Activated CD8-positive, alpha-beta memory T cell treated with anti-CD3 and anti-CD28 coated beads for 1 hour (primary cell): ENCODE data around the gene RNU1-2.
"Not testable (repeated sequence)": the region's sequence is repeated elsewhere in the genome, so short reads cannot be mapped to it uniquely, and the experiment has no call there.

Experiments
- DNase-seq, 2 donors: peaks; one replicate each; pipeline ENCODE4 v3.0.0-alpha.2; 2020; ENCODE audit warnings: low read depth in 1 of 2; ENCODE audit errors: extremely low read depth in 1 of 2

Gene RNU1-2

DNA sequence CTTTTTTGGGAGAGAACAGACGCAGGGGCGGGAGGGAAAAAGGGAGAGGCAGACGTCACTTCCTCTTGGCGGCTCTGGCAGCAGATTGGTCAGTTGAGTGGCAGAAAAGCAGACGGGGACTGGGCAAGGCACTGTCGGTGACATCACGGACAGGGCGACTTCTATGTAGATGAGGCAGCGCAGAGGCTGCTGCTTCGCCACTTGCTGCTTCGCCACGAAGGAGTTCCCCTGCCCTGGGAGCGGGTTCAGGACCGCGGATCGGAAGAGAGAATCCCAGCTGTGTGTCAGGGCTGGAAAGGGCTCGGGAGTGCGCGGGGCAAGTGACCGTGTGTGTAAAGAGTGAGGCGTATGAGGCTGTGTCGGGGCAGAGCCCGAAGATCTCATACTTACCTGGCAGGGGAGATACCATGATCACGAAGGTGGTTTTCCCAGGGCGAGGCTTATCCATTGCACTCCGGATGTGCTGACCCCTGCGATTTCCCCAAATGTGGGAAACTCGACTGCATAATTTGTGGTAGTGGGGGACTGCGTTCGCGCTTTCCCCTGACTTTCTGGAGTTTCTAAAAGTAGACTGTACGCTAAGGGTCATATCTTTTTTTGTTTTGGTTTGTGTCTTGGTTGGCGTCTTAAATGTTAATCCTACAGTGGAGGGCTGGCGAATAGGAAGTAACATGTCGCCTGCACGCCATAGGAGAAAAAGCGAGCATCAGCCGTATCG, at the start of gene RNU1-2:
Gene RNU1-2 (plus strand): TSS at position 383 of the 718 bp plus-strand sequence.
- peak; percentile 77 to 78 for DNase-seq

GRCh38 chr1:16856201-16856600, 39.6 kb upstream of the RNU1-2 start:
- not testable (repeated sequence) for DNase-seq

- DNase-seq = not testable (repeated sequence)
Measured at GRCh38 chr1:16859167-16860041, 36.4 kb upstream of the RNU1-2 start.

- DNase-seq = not testable (repeated sequence)
Measured at GRCh38 chr1:16860048-16860447, 35.7 kb upstream of the RNU1-2 start.

- not testable (repeated sequence) for DNase-seq
Measured at GRCh38 chr1:16861832-16862245, 33.9 kb upstream of the RNU1-2 start.

DNA sequence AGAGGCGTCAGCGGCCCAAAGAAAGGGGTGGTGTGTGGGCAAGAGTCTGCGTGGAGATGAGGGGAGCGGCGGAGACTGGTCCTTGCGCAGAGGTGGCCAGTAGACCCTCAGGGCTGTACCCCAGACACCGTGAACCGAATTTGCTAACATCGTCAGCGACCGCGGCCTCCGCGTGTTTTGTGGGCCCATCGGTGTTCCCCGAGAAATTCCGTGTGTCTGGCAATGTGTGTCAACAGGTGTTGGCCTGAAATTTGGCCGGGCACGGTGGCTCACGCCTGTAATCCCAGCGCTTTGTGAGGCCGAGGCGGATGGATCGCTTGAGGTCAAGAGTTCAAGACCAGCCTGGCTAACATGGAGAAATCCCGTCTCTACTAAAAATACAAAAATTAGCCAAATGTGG, 33.4 kb upstream of the RNU1-2 start:
- not testable (repeated sequence) for DNase-seq

- not testable (repeated sequence) for DNase-seq
Measured at GRCh38 chr1:16863024-16863423, 32.8 kb upstream of the RNU1-2 start.

DNA sequence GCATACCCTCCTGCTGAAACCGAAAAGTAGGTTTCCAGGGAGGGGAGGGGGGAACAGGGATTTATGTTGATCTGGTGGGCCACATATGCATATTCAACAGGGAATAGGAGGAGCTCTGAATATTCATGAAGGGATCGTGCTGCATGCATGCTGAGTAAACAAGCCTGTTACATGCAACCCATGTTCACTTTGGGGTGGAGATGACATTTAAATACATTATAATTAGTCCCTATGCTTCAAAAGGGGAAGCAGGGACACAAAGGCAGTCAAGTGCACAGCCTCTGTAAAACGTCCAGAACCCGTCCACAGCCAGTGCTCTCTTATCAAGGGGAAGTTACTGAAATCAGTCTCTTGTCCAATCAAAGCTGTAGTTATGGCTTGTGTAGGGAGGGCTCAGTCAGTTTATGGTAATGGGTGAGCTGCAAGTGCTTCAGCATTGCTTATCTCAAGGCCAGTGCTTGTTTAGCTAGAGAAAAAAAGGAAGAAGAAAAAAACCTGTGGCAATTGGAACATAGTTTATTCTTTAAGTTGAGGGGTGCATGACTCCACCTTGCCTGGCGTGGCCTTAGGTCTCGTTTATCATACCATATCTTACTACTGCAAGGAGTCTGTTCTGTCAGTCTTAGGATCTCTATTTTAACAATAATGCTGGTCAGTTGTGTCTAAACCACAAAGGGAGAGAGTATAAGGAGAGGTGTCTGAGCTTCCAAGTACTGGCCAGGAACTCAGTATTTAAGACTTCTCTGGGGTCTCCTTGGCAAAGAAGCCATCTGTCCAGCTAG, 28.7 kb upstream of the RNU1-2 start:
- not testable (repeated sequence) for DNase-seq

DNA sequence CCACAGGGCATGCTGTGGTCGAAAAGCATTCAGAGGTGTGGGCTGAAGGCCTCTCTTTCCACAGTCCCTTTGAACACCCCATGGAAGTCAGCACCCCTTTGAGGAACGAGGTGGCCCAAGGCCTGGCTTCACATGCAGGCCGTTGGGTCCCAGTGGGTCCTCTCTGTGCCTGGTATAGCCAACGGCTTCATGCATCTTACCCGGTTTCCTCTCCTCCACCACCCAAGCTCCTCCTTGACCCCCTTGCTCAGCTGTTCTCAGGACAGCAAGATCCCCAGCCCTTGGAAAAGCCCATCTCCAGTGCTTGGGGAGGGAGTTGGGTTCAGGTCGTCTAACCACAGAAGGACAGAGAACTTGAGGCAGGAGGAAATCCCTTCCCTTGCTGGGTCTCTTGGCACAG, 27.0 kb upstream of the RNU1-2 start:
- not testable (repeated sequence) for DNase-seq

GRCh38 chr1:16869996-16870395, 25.8 kb upstream of the RNU1-2 start:
- not testable (repeated sequence) for DNase-seq

- DNase-seq = not testable (repeated sequence)
Measured at GRCh38 chr1:16871171-16871570, 24.6 kb upstream of the RNU1-2 start.

DNA sequence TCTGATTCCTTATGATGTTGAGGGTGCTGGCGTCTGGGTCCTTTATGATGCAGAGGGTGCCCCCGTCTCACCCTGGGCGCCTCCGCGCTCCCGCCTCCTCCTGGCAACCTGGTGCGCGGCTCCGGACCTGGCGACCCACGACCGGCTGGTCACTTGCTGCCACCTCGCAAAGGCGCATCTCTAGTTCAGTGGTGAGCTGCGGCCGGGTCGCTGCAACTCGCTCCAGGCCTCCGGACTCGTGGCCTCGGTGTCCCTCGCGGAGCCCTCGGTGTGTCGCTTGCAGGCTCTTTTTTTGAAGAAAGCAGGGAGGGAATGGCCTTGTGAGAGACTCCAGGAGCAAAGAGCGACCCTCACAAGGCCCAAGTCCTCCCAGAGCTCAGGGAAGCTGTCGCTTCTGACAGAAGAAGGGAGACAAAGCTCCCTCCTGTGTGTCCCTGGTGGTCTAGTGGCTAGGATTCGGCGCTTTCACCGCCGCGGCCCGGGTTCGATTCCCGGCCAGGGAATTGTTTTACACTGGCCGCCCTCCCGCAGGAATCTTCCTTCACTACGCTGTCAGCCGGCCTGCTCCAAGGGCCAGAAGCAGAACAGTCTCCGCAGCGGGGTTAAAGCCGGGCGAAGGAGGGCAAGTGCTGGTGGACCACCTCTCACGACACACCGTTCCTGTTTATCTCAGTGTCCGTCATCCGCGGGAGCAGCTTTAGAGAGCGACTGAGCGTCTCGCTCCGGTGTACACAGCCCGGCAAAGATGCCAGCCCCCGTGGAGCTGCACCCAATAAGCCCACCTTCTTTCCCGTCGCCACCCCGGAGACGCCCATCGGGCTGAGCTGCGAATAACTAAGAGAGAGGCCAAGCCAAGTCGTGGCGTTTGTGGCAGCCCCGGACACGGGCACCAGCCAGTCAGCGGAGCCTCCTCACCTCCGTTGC, 23.4 kb upstream of the RNU1-2 start:
- not testable (repeated sequence) for DNase-seq

GRCh38 chr1:16873076-16873879, 22.5 kb upstream of the RNU1-2 start:
- peak in 1 of 2 donors; percentile 54 for DNase-seq

GRCh38 chr1:16874968-16875765, 20.6 kb upstream of the RNU1-2 start:
- DNase-seq = not testable (repeated sequence)

DNA sequence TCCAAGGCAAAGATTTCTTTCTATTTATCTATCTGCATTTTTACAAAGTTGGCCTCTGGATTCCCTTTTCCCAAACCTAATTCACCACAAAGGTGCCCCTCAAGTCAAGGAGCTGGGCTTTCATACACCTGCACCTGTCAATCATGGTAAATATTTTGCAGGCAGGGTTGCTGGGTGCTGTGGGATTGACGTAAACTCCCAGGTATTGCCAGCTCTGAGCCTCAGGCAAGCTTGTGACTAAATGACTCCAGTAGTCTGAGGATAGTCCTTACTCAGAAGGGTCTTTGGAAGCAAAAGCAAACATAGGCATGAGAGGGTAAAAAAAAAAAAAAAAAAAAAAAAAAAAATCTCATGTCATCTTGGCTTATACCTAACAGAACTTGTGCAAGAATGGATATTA, 14.0 kb upstream of the RNU1-2 start:
- DNase-seq = not testable (repeated sequence)

- no peak for DNase-seq
Measured at GRCh38 chr1:16882986-16883385, 12.8 kb upstream of the RNU1-2 start.

- not testable (repeated sequence) for DNase-seq
Measured at GRCh38 chr1:16884487-16884886, 11.3 kb upstream of the RNU1-2 start.

- DNase-seq = no peak
Measured at GRCh38 chr1:16886860-16887605, 8.7 kb upstream of the RNU1-2 start.
